ENCODE results near the gene HOXA9.

DNA sequence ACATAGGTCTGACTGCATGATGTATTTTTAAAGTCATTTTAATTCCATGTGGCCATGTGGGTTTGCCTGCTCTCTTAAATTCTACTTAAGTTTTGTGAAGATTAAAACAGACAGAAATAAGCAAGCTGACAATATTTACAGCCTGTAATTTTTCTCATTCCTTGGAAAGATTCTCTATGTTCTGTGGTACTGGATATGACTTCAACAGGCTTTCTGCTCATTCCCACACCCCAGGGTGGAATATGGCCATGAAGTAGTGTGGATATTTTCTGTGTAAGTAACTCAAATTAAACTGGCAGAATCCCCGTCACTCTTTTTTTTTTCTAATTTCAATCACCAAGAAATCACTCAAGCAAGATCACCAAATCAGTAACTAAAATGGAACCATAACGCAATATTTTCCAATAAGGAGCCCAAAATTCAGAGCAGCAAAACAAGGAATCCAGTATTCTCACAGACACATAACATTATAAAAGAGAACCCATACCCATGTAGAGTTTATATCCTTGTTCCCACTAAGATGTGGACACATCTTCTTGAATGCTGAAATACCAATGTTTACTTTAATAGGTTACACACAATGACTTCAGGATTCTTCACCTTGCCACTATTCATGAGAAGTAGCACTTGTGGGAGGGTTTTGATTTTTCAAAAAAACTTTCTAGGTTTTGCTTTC lies 27.6 kb downstream of the HOXA9 start:
- TF ChIP-seq SIN3A (IDR thresholded peaks at IDR 0.05; ENCODE audit: low read depth, low read length) (no peak), SRF (IDR thresholded peaks at IDR 0.05; ENCODE audit: low read depth in 2 of 2, low read length in 2 of 2) (no peak), RELA (IDR thresholded peaks at IDR 0.05; ENCODE audit: borderline replicate concordance, partially characterized antibody) (no peak), POLR2AphosphoS5 (IDR thresholded peaks at IDR 0.05; ENCODE audit: low read length) (no peak)
- TF ChIP-seq, protein P1, sequence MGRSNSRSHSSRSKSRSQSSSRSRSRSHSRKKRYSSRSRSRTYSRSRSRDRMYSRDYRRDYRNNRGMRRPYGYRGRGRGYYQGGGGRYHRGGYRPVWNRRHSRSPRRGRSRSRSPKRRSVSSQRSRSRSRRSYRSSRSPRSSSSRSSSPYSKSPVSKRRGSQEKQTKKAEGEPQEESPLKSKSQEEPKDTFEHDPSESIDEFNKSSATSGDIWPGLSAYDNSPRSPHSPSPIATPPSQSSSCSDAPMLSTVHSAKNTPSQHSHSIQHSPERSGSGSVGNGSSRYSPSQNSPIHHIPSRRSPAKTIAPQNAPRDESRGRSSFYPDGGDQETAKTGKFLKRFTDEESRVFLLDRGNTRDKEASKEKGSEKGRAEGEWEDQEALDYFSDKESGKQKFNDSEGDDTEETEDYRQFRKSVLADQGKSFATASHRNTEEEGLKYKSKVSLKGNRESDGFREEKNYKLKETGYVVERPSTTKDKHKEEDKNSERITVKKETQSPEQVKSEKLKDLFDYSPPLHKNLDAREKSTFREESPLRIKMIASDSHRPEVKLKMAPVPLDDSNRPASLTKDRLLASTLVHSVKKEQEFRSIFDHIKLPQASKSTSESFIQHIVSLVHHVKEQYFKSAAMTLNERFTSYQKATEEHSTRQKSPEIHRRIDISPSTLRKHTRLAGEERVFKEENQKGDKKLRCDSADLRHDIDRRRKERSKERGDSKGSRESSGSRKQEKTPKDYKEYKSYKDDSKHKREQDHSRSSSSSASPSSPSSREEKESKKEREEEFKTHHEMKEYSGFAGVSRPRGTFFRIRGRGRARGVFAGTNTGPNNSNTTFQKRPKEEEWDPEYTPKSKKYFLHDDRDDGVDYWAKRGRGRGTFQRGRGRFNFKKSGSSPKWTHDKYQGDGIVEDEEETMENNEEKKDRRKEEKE (IDR thresholded peaks at IDR 0.05) = no peak
- TF ChIP-seq, protein P2, sequence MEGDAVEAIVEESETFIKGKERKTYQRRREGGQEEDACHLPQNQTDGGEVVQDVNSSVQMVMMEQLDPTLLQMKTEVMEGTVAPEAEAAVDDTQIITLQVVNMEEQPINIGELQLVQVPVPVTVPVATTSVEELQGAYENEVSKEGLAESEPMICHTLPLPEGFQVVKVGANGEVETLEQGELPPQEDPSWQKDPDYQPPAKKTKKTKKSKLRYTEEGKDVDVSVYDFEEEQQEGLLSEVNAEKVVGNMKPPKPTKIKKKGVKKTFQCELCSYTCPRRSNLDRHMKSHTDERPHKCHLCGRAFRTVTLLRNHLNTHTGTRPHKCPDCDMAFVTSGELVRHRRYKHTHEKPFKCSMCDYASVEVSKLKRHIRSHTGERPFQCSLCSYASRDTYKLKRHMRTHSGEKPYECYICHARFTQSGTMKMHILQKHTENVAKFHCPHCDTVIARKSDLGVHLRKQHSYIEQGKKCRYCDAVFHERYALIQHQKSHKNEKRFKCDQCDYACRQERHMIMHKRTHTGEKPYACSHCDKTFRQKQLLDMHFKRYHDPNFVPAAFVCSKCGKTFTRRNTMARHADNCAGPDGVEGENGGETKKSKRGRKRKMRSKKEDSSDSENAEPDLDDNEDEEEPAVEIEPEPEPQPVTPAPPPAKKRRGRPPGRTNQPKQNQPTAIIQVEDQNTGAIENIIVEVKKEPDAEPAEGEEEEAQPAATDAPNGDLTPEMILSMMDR (IDR thresholded peaks at IDR 0.05 in 2 of 3, conservative IDR thresholded peaks at IDR 0.05 in 1 of 3; ENCODE audit: control insufficient read depth in 2 of 3, extremely low read depth in 1 of 3, insufficient read depth in 1 of 3, low read depth in 3 of 3, low read length in 3 of 3) = no peak

All from GM12878 (cell line).